HepG2 (cell line): Measurements from ENCODE around the gene SCAI. TPM values are rescaled to one million over a fixed set of nuclear protein-coding genes. Genes with fewer than 3 reads are reported as not detected.

Experiments used
- ATAC-seq: fragments of 200-7000 bp; cut with Tn5 transposase; 3 replicates; pipeline ENCODE4 v1.9.1; 2020; ENCODE audit warnings: mild to moderate bottlenecking, moderate library complexity
- BruUV-seq: library from RNA; stranded (reverse); fragments of 400-500 nt; replicated peaks from 2 replicates; lab custom pipeline; 2021; lab: Mats Ljungman, UMichigan
- CTCF ChIA-PET: fragments of 300-600 bp; formaldehyde crosslinking; extraction: SDS; loops from one replicate; lab custom pipeline; 2021; ENCODE audit warnings: low total read pairs, inconsistent platforms, low intra/inter-chr PET ratio; lab: Yijun Ruan, JAX
- POLR2A ChIA-PET: fragments of 350-600 bp; sonication (Branson Sonifier 250); formaldehyde crosslinking; loops from one replicate; lab custom pipeline; 2020; ENCODE audit warnings: antibody characterized with exemption, inconsistent platforms; lab: Yijun Ruan, JAX
- DNase-seq: peaks from one replicate; pipeline ENCODE4 v3.0.0-alpha.2; 2015; ENCODE audit warnings: low spot score
- FAIRE-seq: peaks from 3 replicates; lab custom pipeline; 2011; peaks lifted over from hg19 to GRCh38; lab: Jason Lieb, UNC
- H2AFZ ChIP-seq: one replicate; pipeline ENCODE4 v1.6.1; 2011; ENCODE audit warnings: low read length, inconsistent platforms
- H3K27ac ChIP-seq: fragments of 300-600 bp; 3 replicates; pipeline ENCODE4 v1.8.0; 2011; ENCODE audit warnings: mixed run types, mild to moderate bottlenecking, mixed read lengths, low read length, inconsistent platforms; ENCODE audit not compliant: insufficient read depth; ENCODE audit errors: extremely low read length
- H3K27me3 ChIP-seq, 2 experiments: fragments of 200-600 bp in 1 of 2; 2 replicates in 1 of 2; 3 replicates in 1 of 2; pipeline versions ENCODE4 v1.6.0 to v1.8.0; 2011; ENCODE audit warnings: low read length in 2 of 2, mild to moderate bottlenecking in 2 of 2, moderate library complexity in 2 of 2, inconsistent platforms in 1 of 2; ENCODE audit not compliant: insufficient read depth in 2 of 2, control insufficient read depth in 1 of 2
- H3K36me3 ChIP-seq, 2 experiments: fragments of 200-600 bp in 1 of 2; replicated peaks in 1 of 2; 2 replicates in 1 of 2; 3 replicates in 1 of 2; pipeline versions ENCODE4 v1.5.1 to v1.8.0; 2011; ENCODE audit warnings: low read length in 2 of 2, inconsistent platforms in 1 of 2; ENCODE audit not compliant: insufficient read depth in 2 of 2, control insufficient read depth in 1 of 2
- H3K4me1 ChIP-seq: 2 replicates; pipeline ENCODE4 v1.5.1; 2012; ENCODE audit warnings: low read length, inconsistent platforms; ENCODE audit not compliant: insufficient read depth
- H3K4me2 ChIP-seq: 2 replicates; pipeline ENCODE4 v1.6.0; 2011; ENCODE audit warnings: low read depth, low read length, inconsistent platforms
- H3K4me3 ChIP-seq, 3 experiments: fragments of 200-600 bp in 1 of 3; sonication (generic), shearing (Covaris generic) in 1 of 3; replicated peaks in 1 of 3; 2 replicates each; pipeline ENCODE4 v1.5.1; 2011 to 2016; ENCODE audit warnings: low read length in 3 of 3, inconsistent platforms in 2 of 3, low read depth in 2 of 3, mild to moderate bottlenecking in 2 of 3, control low read depth in 1 of 3, mixed read lengths in 1 of 3; ENCODE audit not compliant: insufficient read depth in 1 of 3
- H3K79me2 ChIP-seq: one replicate; pipeline ENCODE4 v1.6.1; 2011; ENCODE audit warnings: low read length, inconsistent platforms; ENCODE audit not compliant: insufficient read depth
- H3K9ac ChIP-seq: 2 replicates; pipeline ENCODE4 v1.6.0; 2011; ENCODE audit warnings: mild to moderate bottlenecking, low read depth, low read length, inconsistent platforms; ENCODE audit not compliant: insufficient read depth
- H3K9me3 ChIP-seq: 2 replicates; pipeline ENCODE4 v1.5.1; 2012; ENCODE audit warnings: mild to moderate bottlenecking, low read length
- H4K20me1 ChIP-seq: 2 replicates; pipeline ENCODE4 v1.6.0; 2011; ENCODE audit warnings: inconsistent platforms, mild to moderate bottlenecking, low read length, moderate library complexity; ENCODE audit not compliant: insufficient read depth
- AFF4 ChIP-seq: sonication (generic); formaldehyde crosslinking; IDR thresholded peaks from 2 replicates; pipeline ENCODE4 v1.4.0; 2020; ENCODE audit warnings: missing genetic modification reagents
- HDAC6 ChIP-seq: fragments of 200-600 bp; sonication (generic); IDR thresholded peaks from 2 replicates; pipeline ENCODE4 v1.7.0; 2017; ENCODE audit warnings: mild to moderate bottlenecking, antibody characterized with exemption, low read length, low read depth
- HMGA1 ChIP-seq: sonication (generic); formaldehyde crosslinking; conservative IDR thresholded peaks from 2 replicates; pipeline ENCODE4 v1.4.0; 2020; ENCODE audit warnings: missing genetic modification reagents
- KDM6A ChIP-seq: IDR thresholded peaks from 2 replicates; pipeline ENCODE4 v1.6.1; 2016; ENCODE audit warnings: low read depth
- NCOA1 ChIP-seq: sonication (generic); formaldehyde crosslinking; IDR thresholded peaks from 2 replicates; pipeline ENCODE4 v1.9.0; 2021; ENCODE audit warnings: missing genetic modification reagents
- PHB2 ChIP-seq: fragments of 450-650 bp; IDR thresholded peaks from 2 replicates; pipeline ENCODE4 v1.6.1; 2018; ENCODE audit not compliant: partially characterized antibody
- RFX5 ChIP-seq: IDR thresholded peaks from 2 replicates; pipeline ENCODE4 v1.6.1; 2011; ENCODE audit warnings: low read depth, low read length, improper control_type of control experiment
- SYNCRIP ChIP-seq: fragments of 200-400 bp; formaldehyde crosslinking; IDR thresholded peaks from 2 replicates; pipeline ENCODE4 v1.6.1; 2018; ENCODE audit warnings: mild to moderate bottlenecking, low read depth, low read length; ENCODE audit not compliant: insufficient read depth
- ZNF10 ChIP-seq: sonication (generic); formaldehyde crosslinking; IDR thresholded peaks from 2 replicates; pipeline ENCODE4 v1.4.0; 2020; ENCODE audit warnings: mild to moderate bottlenecking, low read depth, missing genetic modification reagents, borderline replicate concordance
- ZNF12 ChIP-seq: sonication (generic); formaldehyde crosslinking; IDR thresholded peaks from 2 replicates; pipeline ENCODE4 v1.5.0; 2020; ENCODE audit warnings: missing genetic modification reagents
- WGBS: methylation state at CpG from one replicate; pipeline ENCODE4 v1.1.6; 2017; ENCODE audit warnings: low lambda C conversion rate; 5-methylcytosine and 5-hydroxymethylcytosine counted together
- in situ Hi-C: cut with HindIII; loops from 2 replicates; pipeline ENCODE4 v1.10.0; 2017; ENCODE audit warnings: low pct_unique_long_range_greater_than_20kb; ENCODE audit not compliant: extremely low pct_ligation_motif_present
- intact Hi-C: fragments of 100-400 bp; cut with micrococcal nuclease; formaldehyde crosslinking; loops from one replicate; pipeline ENCODE4 v1.10.0; 2022; ENCODE audit not compliant: unreplicated experiment
- polyA plus RNA-seq, 8 experiments: library from polyadenylated mRNA; depleted of rRNA in 3 of 8; stranded (reverse) in 7 of 8; unstranded in 1 of 8; fragments of >200 nt; fragmentation: Illumina TruSeq in 4 of 8; extraction: Trizol in 4 of 8; gene quantifications; 2 replicates each; pipeline versions ENCODE4 v1.2.1 to v1.2.3, GENCODE V29; 2011 to 2016; ENCODE audit warnings: low read depth in 4 of 8, missing spikeins in 1 of 8, mixed read lengths in 1 of 8; ENCODE audit not compliant: insufficient read depth in 1 of 8
- total RNA-seq, 5 experiments: library from RNA; depleted of rRNA; stranded (reverse); fragments of >200 nt; fragmentation: Illumina TruSeq; extraction: Trizol; gene quantifications; 2 replicates each; pipeline ENCODE4 v1.2.3, GENCODE V29; 2016; ENCODE audit warnings: low read depth in 1 of 5
- TF ChIP-seq, protein P1 (sequence below): sonication (generic); formaldehyde crosslinking; IDR thresholded peaks from 2 replicates; pipeline ENCODE4 v1.4.0; 2020; ENCODE audit warnings: mild to moderate bottlenecking, missing genetic modification reagents
- TF ChIP-seq, protein P2 (sequence below): sonication (generic); formaldehyde crosslinking; IDR thresholded peaks from 2 replicates; pipeline ENCODE4 v1.8.1; 2023; ENCODE audit warnings: missing genetic modification reagents, inconsistent platforms, borderline replicate concordance
- TF ChIP-seq, protein P3 (sequence below): IDR thresholded peaks from 2 replicates; pipeline ENCODE4 v1.6.1; 2012; ENCODE audit warnings: inconsistent platforms

SCAI gene
- total and polyA plus RNA-seq, 2 of the 13 experiments (the other 11 are each of a cell fraction or from before 2014, with no cell fraction given) = 4.4 to 8.4 TPM

GRCh38 chr9:125085703-125086477 is 57.4 kb downstream of the SCAI start:
- DNase-seq (no peak), FAIRE-seq (no peak), ATAC-seq (no peak)
- intact Hi-C loops = no loop called here
- no peak overlapping the region for H3K4me3 ChIP-seq
- no peaks in the 10 kb centered on the region; a peak in 1 of 5 replicates for H3K36me3 ChIP-seq
- H3K4me1 ChIP-seq = peaks cover 15% of the 10 kb centered on the region
- H3K4me2 ChIP-seq = no peak overlapping the region
- CTCF ChIA-PET = no interaction called here
- H4K20me1 ChIP-seq = no peaks in the 10 kb centered on the region; the same call in 1 of the 2 replicates
- H3K27me3 ChIP-seq = no peaks in the 10 kb centered on the region
- no peak overlapping the region for H3K9ac ChIP-seq
- H3K27ac ChIP-seq = no peak overlapping the region
- in situ Hi-C loops = loop anchor here (10.0 kb wide), 1 partner anchor 61 kb away; no protein-coding TSS in a partner anchor
- peaks cover 22% of the 10 kb centered on the region for H3K9me3 ChIP-seq
- BruUV-seq = no TSS peak
- H2AFZ ChIP-seq = no peak overlapping the region
- 92% methylated on average over 6 of the region's 6 CpGs for WGBS
- H3K79me2 ChIP-seq = peaks cover 2% of the 10 kb centered on the region
- POLR2A ChIA-PET = no interaction called here
- TF ChIP-seq HDAC6 (no peak), PHB2 (no peak), NCOA1 (CRISPR knock-in tag) (no peak), SYNCRIP (no peak), KDM6A (no peak), AFF4 (CRISPR knock-in tag) (no peak), ZNF12 (no peak), RFX5 (no peak), HMGA1 (CRISPR knock-in tag) (no peak), ZNF10 (no peak)
- TF ChIP-seq, protein P1, sequence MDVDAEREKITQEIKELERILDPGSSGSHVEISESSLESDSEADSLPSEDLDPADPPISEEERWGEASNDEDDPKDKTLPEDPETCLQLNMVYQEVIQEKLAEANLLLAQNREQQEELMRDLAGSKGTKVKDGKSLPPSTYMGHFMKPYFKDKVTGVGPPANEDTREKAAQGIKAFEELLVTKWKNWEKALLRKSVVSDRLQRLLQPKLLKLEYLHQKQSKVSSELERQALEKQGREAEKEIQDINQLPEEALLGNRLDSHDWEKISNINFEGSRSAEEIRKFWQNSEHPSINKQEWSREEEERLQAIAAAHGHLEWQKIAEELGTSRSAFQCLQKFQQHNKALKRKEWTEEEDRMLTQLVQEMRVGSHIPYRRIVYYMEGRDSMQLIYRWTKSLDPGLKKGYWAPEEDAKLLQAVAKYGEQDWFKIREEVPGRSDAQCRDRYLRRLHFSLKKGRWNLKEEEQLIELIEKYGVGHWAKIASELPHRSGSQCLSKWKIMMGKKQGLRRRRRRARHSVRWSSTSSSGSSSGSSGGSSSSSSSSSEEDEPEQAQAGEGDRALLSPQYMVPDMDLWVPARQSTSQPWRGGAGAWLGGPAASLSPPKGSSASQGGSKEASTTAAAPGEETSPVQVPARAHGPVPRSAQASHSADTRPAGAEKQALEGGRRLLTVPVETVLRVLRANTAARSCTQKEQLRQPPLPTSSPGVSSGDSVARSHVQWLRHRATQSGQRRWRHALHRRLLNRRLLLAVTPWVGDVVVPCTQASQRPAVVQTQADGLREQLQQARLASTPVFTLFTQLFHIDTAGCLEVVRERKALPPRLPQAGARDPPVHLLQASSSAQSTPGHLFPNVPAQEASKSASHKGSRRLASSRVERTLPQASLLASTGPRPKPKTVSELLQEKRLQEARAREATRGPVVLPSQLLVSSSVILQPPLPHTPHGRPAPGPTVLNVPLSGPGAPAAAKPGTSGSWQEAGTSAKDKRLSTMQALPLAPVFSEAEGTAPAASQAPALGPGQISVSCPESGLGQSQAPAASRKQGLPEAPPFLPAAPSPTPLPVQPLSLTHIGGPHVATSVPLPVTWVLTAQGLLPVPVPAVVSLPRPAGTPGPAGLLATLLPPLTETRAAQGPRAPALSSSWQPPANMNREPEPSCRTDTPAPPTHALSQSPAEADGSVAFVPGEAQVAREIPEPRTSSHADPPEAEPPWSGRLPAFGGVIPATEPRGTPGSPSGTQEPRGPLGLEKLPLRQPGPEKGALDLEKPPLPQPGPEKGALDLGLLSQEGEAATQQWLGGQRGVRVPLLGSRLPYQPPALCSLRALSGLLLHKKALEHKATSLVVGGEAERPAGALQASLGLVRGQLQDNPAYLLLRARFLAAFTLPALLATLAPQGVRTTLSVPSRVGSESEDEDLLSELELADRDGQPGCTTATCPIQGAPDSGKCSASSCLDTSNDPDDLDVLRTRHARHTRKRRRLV (CRISPR knock-in tag) = no peak
- TF ChIP-seq, protein P2, sequence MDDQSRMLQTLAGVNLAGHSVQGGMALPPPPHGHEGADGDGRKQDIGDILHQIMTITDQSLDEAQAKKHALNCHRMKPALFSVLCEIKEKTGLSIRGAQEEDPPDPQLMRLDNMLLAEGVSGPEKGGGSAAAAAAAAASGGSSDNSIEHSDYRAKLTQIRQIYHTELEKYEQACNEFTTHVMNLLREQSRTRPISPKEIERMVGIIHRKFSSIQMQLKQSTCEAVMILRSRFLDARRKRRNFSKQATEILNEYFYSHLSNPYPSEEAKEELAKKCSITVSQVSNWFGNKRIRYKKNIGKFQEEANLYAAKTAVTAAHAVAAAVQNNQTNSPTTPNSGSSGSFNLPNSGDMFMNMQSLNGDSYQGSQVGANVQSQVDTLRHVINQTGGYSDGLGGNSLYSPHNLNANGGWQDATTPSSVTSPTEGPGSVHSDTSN (CRISPR knock-in tag) = no peak
- TF ChIP-seq, protein P3, sequence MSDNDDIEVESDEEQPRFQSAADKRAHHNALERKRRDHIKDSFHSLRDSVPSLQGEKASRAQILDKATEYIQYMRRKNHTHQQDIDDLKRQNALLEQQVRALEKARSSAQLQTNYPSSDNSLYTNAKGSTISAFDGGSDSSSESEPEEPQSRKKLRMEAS = no peak
